ENCODE data around the gene TNFRSF8. TPM values are rescaled to one million over a fixed set of nuclear protein-coding genes. Genes with fewer than 3 reads are reported as not detected.

The TNFRSF8 gene
- total and polyA plus RNA-seq, 9 of the 15 experiments (the other 6 are each of a cell fraction or from before 2014, with no cell fraction given), result 3.5 to 38.4 (median 17.1) TPM

DNA sequence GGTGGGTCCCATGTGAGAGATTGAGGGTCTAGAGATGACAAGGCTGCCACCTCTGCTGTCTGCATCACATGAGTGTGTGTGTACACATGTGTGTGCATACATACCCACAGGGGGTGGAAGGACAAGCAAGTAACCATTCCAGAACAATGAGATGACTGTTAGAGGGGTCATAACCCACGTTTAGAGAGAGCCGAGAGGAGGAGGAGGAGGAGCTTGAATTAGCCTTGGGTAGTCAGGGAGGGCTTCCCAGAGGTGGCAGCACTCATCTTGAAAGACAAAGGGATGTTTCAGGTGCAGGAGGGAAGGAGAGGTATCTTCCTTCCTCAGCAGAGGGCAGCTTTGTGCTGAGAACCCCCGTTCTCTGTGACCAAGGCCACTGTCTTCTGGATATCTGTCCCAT is 125.0 kb downstream of the TNFRSF8 start (continued):
- TF ChIP-seq KLF10 (CRISPR knock-in tag; IDR thresholded peaks at IDR 0.05) (no peak), ZNF551 (CRISPR knock-in tag; IDR thresholded peaks at IDR 0.05) (no peak), CBFA2T3 (IDR thresholded peaks at IDR 0.05) (no peak), NFYB (IDR thresholded peaks at IDR 0.05; ENCODE audit: extremely low read depth, insufficient read length) (no peak), FOXJ2 (tag; IDR thresholded peaks at IDR 0.05) (no peak), ZNF3 (CRISPR knock-in tag; IDR thresholded peaks at IDR 0.05) (no peak), ZFP36 (IDR thresholded peaks at IDR 0.05; ENCODE audit: low read depth, low read length, partially characterized antibody) (peak; percentile 99), ZNF354B (CRISPR knock-in tag; IDR thresholded peaks at IDR 0.05) (no peak), SMARCA5 (IDR thresholded peaks at IDR 0.05) (0 out of 2 replicates have a peak, but pooled peaks have one; percentile 58), SRSF1 (IDR thresholded peaks at IDR 0.05; ENCODE audit: low read depth, low read length) (no peak), TBL1XR1 (IDR thresholded peaks at IDR 0.05; ENCODE audit: low read length in 2 of 2) (no peak), PCBP2 (IDR thresholded peaks at IDR 0.05; ENCODE audit: low read depth, low read length, poor library complexity, severe bottlenecking) (no peak), ZNF75A (CRISPR knock-in tag; IDR thresholded peaks at IDR 0.05) (no peak), SRSF9 (IDR thresholded peaks at IDR 0.05; ENCODE audit: borderline replicate concordance, low read depth, low read length) (no peak), MEIS2 (IDR thresholded peaks at IDR 0.05; ENCODE audit: partially characterized antibody) (no peak), ZBED1 (IDR thresholded peaks at IDR 0.05) (no peak), GTF2F1 (IDR thresholded peaks at IDR 0.05; ENCODE audit: low read depth, low read length) (no peak), NR2C2 (CRISPR knock-in tag; IDR thresholded peaks at IDR 0.05) (no peak), NR2C2 (tag; IDR thresholded peaks at IDR 0.05) (no peak), KAT7 (CRISPR knock-in tag; IDR thresholded peaks at IDR 0.05; ENCODE audit: borderline replicate concordance) (no peak), CBFA2T2 (conservative IDR thresholded peaks at IDR 0.05) (no peak), NFE2 (IDR thresholded peaks at IDR 0.05; ENCODE audit: low read depth) (no peak), BCL6 (CRISPR knock-in tag; IDR thresholded peaks at IDR 0.05) (no peak), MBD2 (IDR thresholded peaks at IDR 0.05; ENCODE audit: borderline replicate concordance, low read depth) (no peak), SREBF2 (CRISPR knock-in tag; IDR thresholded peaks at IDR 0.05) (no peak)
- TF ChIP-seq, protein P1, sequence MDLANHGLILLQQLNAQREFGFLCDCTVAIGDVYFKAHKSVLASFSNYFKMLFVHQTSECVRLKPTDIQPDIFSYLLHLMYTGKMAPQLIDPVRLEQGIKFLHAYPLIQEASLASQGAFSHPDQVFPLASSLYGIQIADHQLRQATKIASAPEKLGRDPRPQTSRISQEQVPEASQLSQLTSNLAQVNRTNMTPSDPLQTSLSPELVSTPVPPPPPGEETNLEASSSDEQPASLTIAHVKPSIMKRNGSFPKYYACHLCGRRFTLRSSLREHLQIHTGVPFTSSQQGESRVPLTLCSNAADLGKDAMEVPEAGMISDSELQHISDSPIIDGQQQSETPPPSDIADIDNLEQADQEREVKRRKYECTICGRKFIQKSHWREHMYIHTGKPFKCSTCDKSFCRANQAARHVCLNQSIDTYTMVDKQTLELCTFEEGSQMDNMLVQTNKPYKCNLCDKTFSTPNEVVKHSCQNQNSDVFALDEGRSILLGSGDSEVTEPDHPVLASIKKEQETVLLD (IDR thresholded peaks at IDR 0.05), result no peak
- TF ChIP-seq, protein P2, sequence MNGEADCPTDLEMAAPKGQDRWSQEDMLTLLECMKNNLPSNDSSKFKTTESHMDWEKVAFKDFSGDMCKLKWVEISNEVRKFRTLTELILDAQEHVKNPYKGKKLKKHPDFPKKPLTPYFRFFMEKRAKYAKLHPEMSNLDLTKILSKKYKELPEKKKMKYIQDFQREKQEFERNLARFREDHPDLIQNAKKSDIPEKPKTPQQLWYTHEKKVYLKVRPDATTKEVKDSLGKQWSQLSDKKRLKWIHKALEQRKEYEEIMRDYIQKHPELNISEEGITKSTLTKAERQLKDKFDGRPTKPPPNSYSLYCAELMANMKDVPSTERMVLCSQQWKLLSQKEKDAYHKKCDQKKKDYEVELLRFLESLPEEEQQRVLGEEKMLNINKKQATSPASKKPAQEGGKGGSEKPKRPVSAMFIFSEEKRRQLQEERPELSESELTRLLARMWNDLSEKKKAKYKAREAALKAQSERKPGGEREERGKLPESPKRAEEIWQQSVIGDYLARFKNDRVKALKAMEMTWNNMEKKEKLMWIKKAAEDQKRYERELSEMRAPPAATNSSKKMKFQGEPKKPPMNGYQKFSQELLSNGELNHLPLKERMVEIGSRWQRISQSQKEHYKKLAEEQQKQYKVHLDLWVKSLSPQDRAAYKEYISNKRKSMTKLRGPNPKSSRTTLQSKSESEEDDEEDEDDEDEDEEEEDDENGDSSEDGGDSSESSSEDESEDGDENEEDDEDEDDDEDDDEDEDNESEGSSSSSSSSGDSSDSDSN (IDR thresholded peaks at IDR 0.05; ENCODE audit: borderline replicate concordance in 1 of 2, low read depth in 2 of 2, low read length in 2 of 2), result no peak
